Spleen (tissue), 11 donors: ENCODE data around the gene OTX2. TPM values are rescaled to one million over a fixed set of nuclear protein-coding genes. Genes with fewer than 3 reads are reported as not detected.

ENCODE experiments used
- DNase-seq: peaks from one replicate; pipeline ENCODE4 v3.0.0-alpha.2; 2020
- H3K27ac ChIP-seq, 8 donors: fragments of 200-600 bp; sonication (generic) in 7 of 8; 1 replicate in 4 of 8; 2 replicates in 4 of 8; pipeline versions ENCODE4 v1.5.0 to v1.8.0; 2016 to 2021; ENCODE audit warnings: inconsistent platforms in 4 of 8, mild to moderate bottlenecking in 4 of 8, moderate library complexity in 1 of 8
- H3K27me3 ChIP-seq, 7 donors: fragments of 200-600 bp; sonication (generic) in 6 of 7; replicated peaks in 1 of 7; 1 replicate in 4 of 7; 2 replicates in 3 of 7; pipeline versions ENCODE4 v1.5.0 to v1.8.0; 2016 to 2021; ENCODE audit warnings: inconsistent platforms in 3 of 7, mild to moderate bottlenecking in 1 of 7
- H3K36me3 ChIP-seq, 6 donors: fragments of 200-600 bp; sonication (generic) in 5 of 6; 1 replicate in 4 of 6; 2 replicates in 2 of 6; pipeline versions ENCODE4 v1.5.0 to v1.8.0; 2016 to 2021; ENCODE audit warnings: inconsistent platforms in 2 of 6
- H3K4me1 ChIP-seq, 6 donors: fragments of 200-600 bp; sonication (generic) in 5 of 6; 1 replicate in 3 of 6; 2 replicates in 3 of 6; pipeline versions ENCODE4 v1.5.0 to v1.8.0; 2016 to 2021; ENCODE audit warnings: inconsistent platforms in 3 of 6
- H3K4me3 ChIP-seq, 8 donors: fragments of 200-600 bp; sonication (generic) in 7 of 8; 1 replicate in 4 of 8; 2 replicates in 4 of 8; pipeline versions ENCODE4 v1.5.0 to v1.8.0; 2016 to 2021; ENCODE audit warnings: inconsistent platforms in 4 of 8, mild to moderate bottlenecking in 4 of 8, moderate library complexity in 2 of 8
- H3K9me3 ChIP-seq, 8 donors: fragments of 200-600 bp; sonication (generic) in 7 of 8; 1 replicate in 4 of 8; 2 replicates in 4 of 8; pipeline versions ENCODE4 v1.5.0 to v1.8.0; 2016 to 2021; ENCODE audit warnings: inconsistent platforms in 4 of 8
- CTCF ChIP-seq, 11 experiments: fragments of 200-600 bp in 7 of 11; fragments of 450-650 bp in 4 of 11; sonication (generic) in 4 of 11; IDR thresholded peaks in 8 of 11; conservative IDR thresholded peaks in 3 of 11; 1 replicate in 7 of 11; 2 replicates in 4 of 11; pipeline versions ENCODE4 v1.4.0 to v1.8.0; 2016 to 2021; ENCODE audit warnings: antibody characterized with exemption in 11 of 11, inconsistent platforms in 4 of 11, mild to moderate bottlenecking in 1 of 11
- POLR2A ChIP-seq, 3 donors: fragments of 450-650 bp; IDR thresholded peaks; one replicate each; pipeline ENCODE4 v1.5.1; 2017; ENCODE audit warnings: antibody characterized with exemption in 3 of 3, mild to moderate bottlenecking in 1 of 3
- POLR2AphosphoS5 ChIP-seq, 3 donors: sonication (generic); formaldehyde crosslinking; IDR thresholded peaks; one replicate each; pipeline ENCODE4 v1.5.1; 2017; ENCODE audit warnings: antibody characterized with exemption in 3 of 3
- WGBS, 5 donors: extraction: QIAGEN DNeasy Blood & Tissue Kit in 3 of 5; methylation state at CpG; one replicate each; pipeline versions ENCODE4 v1.1.5 to v1.1.7; 2013 to 2018; 5-methylcytosine and 5-hydroxymethylcytosine counted together
- intact Hi-C: fragments of 100-400 bp; cut with DNase I; formaldehyde crosslinking; loops from one replicate; pipeline ENCODE4 v1.15.0; 2023; ENCODE audit warnings: low total_unique reads
- polyA plus RNA-seq, 3 donors: library from polyadenylated mRNA; stranded (reverse); fragments of 200-250 nt; gene quantifications; one replicate each; pipeline ENCODE4 v1.2.1, GENCODE V29; 2013
- small RNA-seq, 4 donors: library from RNA; depleted of rRNA; stranded (forward); fragments of <200 nt; gene quantifications; one replicate each; pipeline ENCODE3, GENCODE V24; 2016
- total RNA-seq, 7 donors: library from RNA; depleted of rRNA in 3 of 7; stranded (reverse); fragments of >200 nt in 3 of 7; fragmentation: NEBNext Ultra II Directional in 4 of 7; extraction: Animal tissue kit (Norgen Biotek cat#: 25700) in 4 of 7; gene quantifications; one replicate each; pipeline versions ENCODE4 v1.1.0 to v1.2.1, GENCODE V29; 2016 to 2021
- donor health status: healthy with polysubstance abuse.
- donor health status: DM: no; HTN: no; CAD: no; lungs with moderate emphysema.
- donor health status: DM: no; HTN: no; CAD: no.
- donor health status: Bipolar disorder and iron deficiency.
- donor health status: healthy.
- donor health status: DM: no; HTN: no; CAD: no.
- donor health status: DM: yes; HTN: yes; CAD: no.

OTX2 gene
- total and polyA plus RNA-seq, 10 donors = not detected

GRCh38 chr14:56752428-56752827 lies 57.9 kb downstream of the OTX2 start:
- H3K4me3 ChIP-seq = no peak overlapping the region
- H3K27me3 ChIP-seq = peaks cover 0 to 15% (median 0%) of the 10 kb centered on the region in 7 donors
- 75 to 85% (median 79%) methylated on average over 7 of the region's 7 CpGs for WGBS, 5 donors
- H3K36me3 ChIP-seq = no peaks in the 10 kb centered on the region
- DNase-seq = no peak
- H3K4me1 ChIP-seq = no peaks in the 10 kb centered on the region
- TF ChIP-seq CTCF (IDR thresholded peaks at IDR 0.05 in 8 of 11, conservative IDR thresholded peaks at IDR 0.05 in 3 of 11) = no peak
- no peak for TF ChIP-seq POLR2AphosphoS5 (IDR thresholded peaks at IDR 0.05)
- TF ChIP-seq POLR2A (IDR thresholded peaks at IDR 0.05) = no peak
- intact Hi-C loops = no loop called here
- H3K27ac ChIP-seq = no peak overlapping the region
- no peaks in the 10 kb centered on the region for H3K9me3 ChIP-seq

- no peaks in the 10 kb centered on the region for H3K4me1 ChIP-seq
- no peak overlapping the region for H3K27ac ChIP-seq
- H3K9me3 ChIP-seq = no peaks in the 10 kb centered on the region
- TF ChIP-seq POLR2AphosphoS5 (IDR thresholded peaks at IDR 0.05) = no peak
- TF ChIP-seq CTCF (IDR thresholded peaks at IDR 0.05 in 8 of 11, conservative IDR thresholded peaks at IDR 0.05 in 3 of 11) = no peak
- TF ChIP-seq POLR2A (IDR thresholded peaks at IDR 0.05) = no peak
- intact Hi-C loops = no loop called here
- H3K36me3 ChIP-seq = no peaks in the 10 kb centered on the region
- peaks cover 0 to 15% (median 0%) of the 10 kb centered on the region in 7 donors for H3K27me3 ChIP-seq
- no peak for DNase-seq
- WGBS, 5 donors = 30 to 51% (median 37%) methylated on average over 2 of the region's 2 CpGs
- no peak overlapping the region for H3K4me3 ChIP-seq
These were observed 58.8 kb downstream of the OTX2 start for GRCh38 chr14:56751471-56751870.

Small RNAs within 50 kb of the gene (small RNA-seq; reads per million reads assigned to genes)
- 0 reads per million in 4 donors for gene RN7SL461P
- 0 reads per million in 4 donors for gene RNU6-1204P

Other genes with a start within 250 kb of the OTX2 start
- gene TMEM260, start 230.7 kb downstream of the OTX2 start, total RNA-seq = 10 to 100 TPM; 21.2 to 42.9 (median 33.2) TPM
- gene TMEM260, start 230.7 kb downstream of the OTX2 start, polyA plus RNA-seq = 10 to 100 TPM in 1 of 3 donors, 1 to 10 TPM in 2; 8.4 to 10.2 (median 9.9) TPM